Cardiac fibroblast (primary cell): Measurements from ENCODE around the gene HLTF.

Source experiments
- DNase-seq, 2 donors: peaks; one replicate each; pipeline versions ENCODE4 v3.0.0 to v3.0.0-alpha.2; 2010; ENCODE audit warnings: low read depth in 2 of 2
- H3K4me3 ChIP-seq, 2 donors: replicated peaks in 1 of 2; 1 replicate in 1 of 2; 2 replicates in 1 of 2; pipeline ENCODE4 v1.5.1; 2011; ENCODE audit warnings: low read depth in 2 of 2, low read length in 2 of 2, mild to moderate bottlenecking in 2 of 2, moderate library complexity in 1 of 2
- TF ChIP-seq, protein P1 (sequence below): IDR thresholded peaks from one replicate; pipeline ENCODE4 v1.5.1; 2011; ENCODE audit warnings: low read depth, mild to moderate bottlenecking, low read length, inconsistent platforms

Gene HLTF

DNA sequence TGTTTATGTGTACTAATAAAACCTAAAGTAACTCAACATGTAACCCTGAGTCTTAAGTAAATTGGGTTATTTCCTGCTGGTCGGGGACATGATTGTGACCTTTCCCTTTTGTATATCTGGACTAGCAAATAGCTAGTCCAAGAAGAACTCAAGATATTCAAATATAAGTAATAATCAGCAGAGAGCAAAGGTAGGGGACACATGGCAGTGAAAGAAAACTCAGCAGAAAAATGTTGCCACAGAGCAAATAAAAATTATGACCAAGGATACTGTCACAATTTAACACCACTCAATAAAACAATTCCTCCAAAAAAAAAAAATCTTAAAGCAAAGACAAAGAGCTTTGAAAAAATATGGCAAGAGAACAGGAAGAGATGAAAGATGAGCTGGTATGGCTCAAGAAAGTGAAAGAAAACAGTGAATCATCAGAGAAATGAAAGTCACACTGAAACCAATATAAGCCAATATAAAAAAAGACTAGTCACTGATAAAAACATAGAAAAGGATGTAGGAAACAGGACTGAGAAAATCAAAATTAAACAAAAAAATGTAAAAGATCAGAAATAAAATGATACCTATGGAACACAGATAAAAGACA, 43.4 kb downstream of the HLTF start:
- H3K4me3 ChIP-seq = no peak overlapping the region
- peak; percentile 54 to 77 for DNase-seq
- TF ChIP-seq, protein P1, sequence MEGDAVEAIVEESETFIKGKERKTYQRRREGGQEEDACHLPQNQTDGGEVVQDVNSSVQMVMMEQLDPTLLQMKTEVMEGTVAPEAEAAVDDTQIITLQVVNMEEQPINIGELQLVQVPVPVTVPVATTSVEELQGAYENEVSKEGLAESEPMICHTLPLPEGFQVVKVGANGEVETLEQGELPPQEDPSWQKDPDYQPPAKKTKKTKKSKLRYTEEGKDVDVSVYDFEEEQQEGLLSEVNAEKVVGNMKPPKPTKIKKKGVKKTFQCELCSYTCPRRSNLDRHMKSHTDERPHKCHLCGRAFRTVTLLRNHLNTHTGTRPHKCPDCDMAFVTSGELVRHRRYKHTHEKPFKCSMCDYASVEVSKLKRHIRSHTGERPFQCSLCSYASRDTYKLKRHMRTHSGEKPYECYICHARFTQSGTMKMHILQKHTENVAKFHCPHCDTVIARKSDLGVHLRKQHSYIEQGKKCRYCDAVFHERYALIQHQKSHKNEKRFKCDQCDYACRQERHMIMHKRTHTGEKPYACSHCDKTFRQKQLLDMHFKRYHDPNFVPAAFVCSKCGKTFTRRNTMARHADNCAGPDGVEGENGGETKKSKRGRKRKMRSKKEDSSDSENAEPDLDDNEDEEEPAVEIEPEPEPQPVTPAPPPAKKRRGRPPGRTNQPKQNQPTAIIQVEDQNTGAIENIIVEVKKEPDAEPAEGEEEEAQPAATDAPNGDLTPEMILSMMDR = no peak

DNA sequence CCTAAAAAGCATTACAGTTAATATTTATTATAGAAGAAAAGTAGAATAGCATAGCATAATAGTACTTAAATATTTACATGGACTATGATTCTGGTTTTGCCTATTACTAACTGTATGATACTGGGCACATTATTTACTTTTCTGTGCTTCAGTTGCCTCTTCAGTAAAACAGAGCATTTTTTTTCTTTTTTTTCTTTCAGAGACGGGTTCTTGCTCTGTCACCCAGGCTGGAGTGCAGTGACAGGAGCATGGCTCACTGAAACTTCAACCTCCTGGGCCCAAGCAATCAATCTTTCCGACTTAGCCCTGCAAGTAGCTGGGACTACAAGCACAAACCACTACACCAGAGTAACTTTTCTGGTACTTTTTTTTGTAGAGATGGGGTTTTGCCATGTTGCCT, 48.0 kb downstream of the HLTF start:
- DNase-seq = no peak
- TF ChIP-seq, protein P1 = no peak
- H3K4me3 ChIP-seq = no peak overlapping the region

DNA sequence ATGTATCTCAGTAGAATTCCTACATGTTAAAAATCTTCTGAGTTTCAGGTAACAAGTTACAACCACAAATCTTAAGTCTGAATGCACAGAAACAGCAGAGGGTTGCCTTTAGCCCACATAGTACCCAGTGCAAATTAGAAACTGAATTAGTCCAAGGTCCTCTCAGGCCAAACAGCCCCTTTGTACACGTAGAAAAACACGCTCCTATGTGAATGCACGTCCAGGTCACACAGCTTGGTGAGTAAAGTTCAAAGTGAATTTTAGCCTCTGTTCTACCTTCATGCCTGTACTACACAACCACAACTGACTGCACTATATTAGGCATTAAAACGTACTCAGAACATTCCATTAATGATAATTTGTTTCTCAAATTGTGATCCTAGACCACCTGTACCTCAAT, 48.6 kb downstream of the HLTF start:
- no peak for DNase-seq
- TF ChIP-seq, protein P1 = no peak
- H3K4me3 ChIP-seq = no peak overlapping the region

DNA sequence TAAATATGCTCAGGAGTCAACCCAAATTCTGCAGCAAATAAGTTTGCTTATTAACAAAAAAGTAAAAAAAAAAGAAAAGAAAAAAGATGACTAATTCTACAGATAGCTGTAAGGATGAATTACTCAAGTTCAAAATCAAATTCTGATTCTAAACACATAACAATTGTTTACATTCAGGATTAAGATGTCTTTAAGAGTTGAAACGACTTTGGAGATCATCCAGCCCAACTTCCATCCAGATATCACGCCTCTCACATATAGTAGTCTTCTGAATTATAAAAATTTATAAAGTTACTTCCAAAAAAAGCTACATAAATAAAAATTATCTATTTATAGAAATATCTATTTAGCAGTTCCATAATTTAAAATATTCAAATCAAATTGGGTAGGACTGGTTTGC, 55.2 kb downstream of the HLTF start:
- H3K4me3 ChIP-seq = no peak overlapping the region
- TF ChIP-seq, protein P1 = no peak
- no peak for DNase-seq

DNA sequence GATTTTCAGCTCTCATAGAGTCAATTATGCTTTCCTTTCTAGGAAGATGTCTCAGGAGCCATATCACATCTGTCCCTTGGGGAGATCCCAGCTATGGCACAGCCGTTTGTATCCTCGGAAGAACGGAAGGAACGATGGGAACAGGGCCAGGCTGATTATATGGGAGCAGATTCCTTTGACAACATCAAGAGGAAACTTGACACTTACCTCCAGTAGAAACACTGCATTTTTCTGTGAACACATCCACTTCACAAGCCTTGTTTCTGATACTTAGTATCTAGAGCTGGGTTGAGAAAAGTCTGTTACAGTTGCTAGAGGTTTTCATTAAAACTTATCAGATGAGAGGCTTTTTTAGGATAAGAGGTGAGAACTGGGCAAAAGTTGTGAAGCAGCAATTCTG, 59.6 kb downstream of the HLTF start:
- TF ChIP-seq, protein P1 = no peak
- H3K4me3 ChIP-seq = no peak overlapping the region
- no peak for DNase-seq

DNA sequence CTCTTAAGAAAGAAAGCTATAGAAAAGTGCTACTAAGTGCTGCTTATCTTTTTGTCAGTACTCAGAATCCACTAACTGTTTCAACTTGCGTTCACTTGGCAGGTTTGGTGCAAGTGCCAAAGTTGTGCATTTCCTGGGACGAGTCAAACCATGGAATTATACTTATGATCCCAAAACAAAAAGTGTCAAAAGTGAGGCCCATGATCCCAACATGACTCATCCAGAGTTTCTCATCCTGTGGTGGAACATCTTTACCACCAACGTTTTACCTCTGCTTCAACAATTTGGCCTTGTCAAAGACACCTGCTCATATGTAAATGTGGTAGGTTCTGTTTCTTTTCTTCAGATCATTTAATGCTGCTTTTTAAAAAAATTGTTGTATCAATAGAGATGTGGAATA, 62.4 kb downstream of the HLTF start:
- H3K4me3 ChIP-seq = no peak overlapping the region
- DNase-seq = no peak
- TF ChIP-seq, protein P1 = no peak

DNA sequence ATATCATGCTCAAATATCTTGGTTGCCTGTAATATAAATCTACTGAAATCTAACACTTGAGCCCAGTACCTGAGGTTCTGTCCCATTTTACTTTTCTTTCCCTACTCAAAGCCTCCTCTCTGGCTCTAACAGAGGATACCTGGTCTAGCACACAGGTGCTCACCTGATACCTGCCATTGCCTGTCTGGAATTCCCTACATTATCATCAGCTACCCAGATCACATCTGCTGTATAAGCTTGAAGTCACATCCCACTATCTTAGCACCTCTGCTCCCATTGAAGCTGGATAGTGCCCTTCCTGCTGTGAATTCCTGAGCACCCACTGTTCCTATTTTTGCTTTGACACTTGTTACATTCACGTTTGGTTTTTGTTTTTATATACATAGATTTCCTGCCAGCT, 64.5 kb downstream of the HLTF start:
- H3K4me3 ChIP-seq = no peak overlapping the region
- TF ChIP-seq, protein P1 = no peak
- DNase-seq = no peak
